HG03439 (cell line): ENCODE results near the gene HYAL4.
"Not testable (repeated sequence)": the region's sequence is repeated elsewhere in the genome, so short reads cannot be mapped to it uniquely, and the experiment has no call there.

ENCODE experiments used
- ATAC-seq: cut with Tn5 transposase; IDR thresholded peaks from one replicate; pipeline ENCODE4 v1.9.1; 2021; ENCODE audit warnings: mild to moderate bottlenecking, moderate library complexity; ENCODE audit not compliant: unreplicated experiment

The HYAL4 gene

GRCh38 chr7:123844712-123845219, at the start of gene HYAL4:
HYAL4 (plus strand) TSS chr7:123845169; CDS start chr7:123868274, 23,105 bp downstream.
- no peak for ATAC-seq

DNA sequence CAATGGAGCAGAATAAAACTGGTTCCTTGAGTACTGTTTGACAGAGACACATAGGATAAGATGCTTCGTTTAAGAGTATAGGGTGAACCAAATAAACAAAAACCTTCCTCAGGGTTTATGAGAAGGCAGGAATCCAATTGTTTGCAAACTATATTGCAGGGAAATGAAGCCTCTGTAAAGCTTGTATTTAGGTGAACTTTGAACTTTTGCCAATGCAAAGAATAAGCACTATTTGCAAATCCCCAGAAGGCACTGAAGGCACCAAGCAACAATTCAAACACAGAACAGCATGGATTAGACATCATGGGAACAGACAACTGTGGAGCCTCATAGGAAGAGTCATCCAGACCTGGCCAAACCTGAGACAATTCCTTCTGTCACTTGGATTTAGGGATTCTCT, 49.1 kb upstream of the HYAL4 start:
- no peak for ATAC-seq

DNA sequence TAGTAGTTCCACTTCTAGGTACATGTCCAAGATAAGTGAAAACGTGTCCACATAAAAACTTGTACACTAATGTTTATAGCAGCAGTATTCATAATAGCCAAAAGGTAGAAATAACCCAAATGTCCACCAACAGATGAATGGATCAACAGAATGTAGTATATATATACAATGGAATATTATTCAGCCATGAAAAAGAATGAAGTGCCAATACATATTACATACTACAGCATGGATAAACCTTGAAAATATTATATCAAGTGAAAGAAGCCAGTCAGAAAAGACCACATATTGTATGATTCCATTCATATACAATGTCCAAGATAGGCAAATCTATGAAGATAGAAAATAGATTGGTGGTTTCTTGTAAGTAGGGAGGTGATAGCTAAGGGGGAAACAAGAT, 48.4 kb upstream of the HYAL4 start:
- no peak for ATAC-seq

GRCh38 chr7:123797673-123798531, 47.1 kb upstream of the HYAL4 start:
- ATAC-seq = no peak

GRCh38 chr7:123798532-123799188, 46.3 kb upstream of the HYAL4 start:
- no peak for ATAC-seq

DNA sequence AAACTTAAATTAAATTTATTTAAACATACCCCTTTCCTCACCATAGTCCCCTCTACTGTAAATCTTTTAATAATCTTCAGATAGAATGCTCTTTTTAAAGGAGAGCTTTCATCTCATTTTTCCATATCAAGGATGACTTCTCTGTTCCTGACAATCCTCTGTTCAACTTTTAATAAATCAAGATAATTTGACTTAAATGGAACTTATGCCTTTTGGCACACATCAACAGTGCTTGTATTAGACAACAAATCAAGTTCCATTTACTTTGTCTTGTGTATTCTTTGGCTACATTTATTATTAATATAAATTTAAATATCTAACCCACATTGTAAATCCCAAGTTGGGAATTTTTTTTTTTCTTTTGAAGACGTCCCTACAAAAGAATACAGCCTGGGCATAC, 42.7 kb upstream of the HYAL4 start:
- ATAC-seq = no peak

DNA sequence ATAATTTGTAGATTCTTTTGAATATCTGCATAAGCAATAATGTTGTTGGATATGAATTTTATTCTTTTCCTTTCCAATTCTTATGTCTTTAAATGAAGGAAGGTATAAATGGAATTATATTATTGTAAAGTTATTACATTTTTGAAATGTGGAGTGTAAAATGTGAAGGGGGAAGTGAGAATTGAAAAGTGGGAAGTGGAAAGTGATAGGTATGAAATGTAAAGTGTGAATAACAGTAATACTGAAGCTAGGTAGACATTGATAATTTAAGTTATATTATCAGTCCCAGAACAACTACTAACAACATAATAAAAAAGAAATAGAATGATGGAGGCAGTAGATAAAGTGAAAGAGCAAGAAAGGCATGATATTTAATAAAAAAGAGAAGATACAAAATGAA, 39.7 kb upstream of the HYAL4 start:
- ATAC-seq = no peak

DNA sequence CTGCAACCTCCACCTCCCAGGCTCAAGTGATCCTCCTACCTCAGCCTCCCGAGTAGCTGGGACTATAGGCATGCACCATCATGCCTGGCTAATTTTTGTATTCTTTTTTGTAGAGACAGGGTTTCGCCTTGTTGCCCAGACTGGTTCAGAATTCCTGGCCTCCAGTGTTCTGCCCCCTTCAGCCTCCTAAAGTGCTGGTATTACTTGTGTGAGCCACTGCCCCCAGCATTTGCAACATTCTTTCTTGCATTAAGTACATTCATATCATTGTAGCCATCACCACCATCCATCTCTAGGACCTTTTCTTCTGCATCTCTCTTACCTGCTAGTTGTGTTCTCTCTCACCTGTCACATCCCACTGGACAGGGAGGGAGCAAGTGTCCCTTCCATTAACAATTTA, 35.5 kb upstream of the HYAL4 start:
- ATAC-seq = no peak

DNA sequence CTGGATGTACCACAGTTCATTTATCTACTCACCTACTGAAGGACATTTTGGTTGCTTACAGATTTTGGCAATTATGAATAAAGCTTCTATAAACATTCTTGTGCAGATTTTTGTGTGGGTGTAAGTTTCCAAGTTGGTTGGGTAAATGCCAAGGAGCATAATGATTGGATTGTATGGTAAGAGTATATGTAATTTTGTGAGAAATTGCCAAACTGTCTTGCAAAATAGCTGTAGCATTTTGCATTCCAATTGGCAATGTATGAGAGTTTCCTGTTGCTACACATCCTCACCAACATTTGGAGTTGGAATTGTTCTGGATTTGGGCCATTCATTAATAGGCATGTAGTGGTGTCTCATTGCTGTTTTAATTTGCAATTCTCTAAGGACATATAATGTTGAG, 33.9 kb upstream of the HYAL4 start:
- ATAC-seq = no peak

- ATAC-seq = no peak
Observed at GRCh38 chr7:123816916-123817315, 28.1 kb upstream of the HYAL4 start.

DNA sequence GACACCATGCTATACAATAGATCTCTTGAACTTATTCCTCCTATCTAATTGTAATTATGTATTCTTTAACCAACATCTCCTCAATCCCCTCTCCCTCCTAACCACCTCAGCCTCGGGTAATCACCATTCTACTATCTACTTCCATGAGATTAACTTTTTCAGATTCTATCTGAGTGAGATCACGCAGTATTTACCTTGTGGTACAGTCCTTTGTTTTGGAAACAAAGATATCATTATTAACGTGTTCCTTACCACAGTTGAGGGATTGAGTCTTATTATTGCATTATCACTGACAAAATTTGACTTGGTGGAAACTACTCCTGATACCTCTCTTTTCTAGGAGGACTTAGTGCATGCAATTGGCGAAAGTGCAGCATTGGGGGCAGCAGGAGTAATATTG, 26.0 kb upstream of the HYAL4 start:
- ATAC-seq = no peak

DNA sequence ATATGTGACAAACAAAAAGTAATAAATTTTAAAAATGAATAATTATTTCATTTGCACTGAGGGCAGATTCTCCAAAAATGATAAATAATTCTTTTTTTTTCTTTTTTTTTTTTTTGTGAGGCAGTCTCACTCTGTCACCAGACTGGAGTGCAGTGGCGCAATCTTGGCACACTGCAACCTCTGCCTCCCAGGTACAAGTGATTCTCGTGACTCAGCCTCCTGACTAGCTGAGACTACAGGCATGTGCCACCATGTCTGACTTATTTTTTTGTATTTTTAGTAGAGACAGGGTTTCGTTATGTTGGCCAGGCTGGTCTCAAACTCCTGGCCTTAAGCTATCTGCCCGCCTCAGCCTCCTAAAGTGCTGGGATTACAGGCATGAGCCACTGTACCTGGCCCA, 25.2 kb upstream of the HYAL4 start:
- ATAC-seq = not testable (repeated sequence)

DNA sequence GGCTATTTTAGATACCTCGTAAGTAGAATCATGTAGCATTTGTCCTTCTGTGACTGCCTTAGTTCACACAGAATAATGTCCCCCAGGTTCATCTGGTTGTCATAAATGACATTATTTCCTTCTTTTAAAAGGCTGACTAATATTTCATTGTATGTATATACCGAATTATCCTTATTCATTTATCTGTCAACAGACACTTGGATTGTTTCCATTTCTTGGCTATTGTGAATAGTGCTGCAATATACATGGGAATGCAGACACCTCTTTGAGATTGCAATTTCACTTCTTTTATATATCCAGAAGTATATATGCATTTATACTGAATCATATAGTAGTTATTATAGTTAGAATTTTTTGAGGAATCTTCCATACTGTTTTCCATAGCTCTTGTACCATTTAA, 24.1 kb upstream of the HYAL4 start:
- ATAC-seq = no peak

- ATAC-seq = no peak
Observed at GRCh38 chr7:123821320-123821719, 23.6 kb upstream of the HYAL4 start.

- peak; percentile 97 for ATAC-seq
Observed at GRCh38 chr7:123823898-123824753, 20.8 kb upstream of the HYAL4 start.

- ATAC-seq = peak; percentile 40
Observed at GRCh38 chr7:123824754-123825067, 20.3 kb upstream of the HYAL4 start.

- no peak for ATAC-seq
Observed at GRCh38 chr7:123828805-123829204, 16.2 kb upstream of the HYAL4 start.

DNA sequence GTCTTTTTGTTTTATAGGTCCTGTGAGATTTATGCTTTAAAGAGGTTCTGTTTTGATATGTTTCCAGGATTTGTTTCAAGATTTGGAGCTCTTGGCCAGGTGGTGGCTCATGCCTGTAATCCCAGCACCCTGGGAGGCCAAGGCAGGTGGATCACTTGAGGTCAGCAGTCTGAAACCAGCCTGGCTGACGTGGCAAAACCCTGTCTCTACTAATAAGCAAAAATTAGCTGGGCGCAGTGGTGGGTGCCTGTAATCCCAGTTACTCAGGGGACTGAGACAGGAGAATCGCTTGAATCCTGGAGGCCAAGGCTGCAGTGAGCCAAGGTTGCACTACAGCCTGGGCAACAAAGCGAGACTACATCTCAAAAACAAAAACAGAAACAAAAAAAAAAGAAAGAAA, 8.3 kb upstream of the HYAL4 start:
- no peak for ATAC-seq

DNA sequence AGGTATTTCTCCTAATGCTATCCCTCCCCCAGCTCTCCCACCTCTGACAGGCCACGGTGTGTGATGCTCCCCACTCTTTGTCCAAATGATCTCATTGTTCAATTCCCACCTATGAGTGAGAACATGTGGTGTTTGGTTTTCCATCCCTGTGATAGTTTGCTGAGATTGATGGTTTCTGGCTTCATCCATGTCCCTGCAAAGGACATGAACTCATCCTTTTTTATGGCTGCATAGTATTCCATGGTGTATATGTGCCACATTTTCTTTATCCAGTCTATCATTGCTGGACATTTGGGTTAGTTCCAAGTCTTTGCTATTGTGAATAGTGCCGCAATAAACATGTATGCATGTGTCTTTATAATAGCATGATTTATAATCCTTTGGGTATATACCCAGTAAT, 5.9 kb upstream of the HYAL4 start:
- not testable (repeated sequence) for ATAC-seq

DNA sequence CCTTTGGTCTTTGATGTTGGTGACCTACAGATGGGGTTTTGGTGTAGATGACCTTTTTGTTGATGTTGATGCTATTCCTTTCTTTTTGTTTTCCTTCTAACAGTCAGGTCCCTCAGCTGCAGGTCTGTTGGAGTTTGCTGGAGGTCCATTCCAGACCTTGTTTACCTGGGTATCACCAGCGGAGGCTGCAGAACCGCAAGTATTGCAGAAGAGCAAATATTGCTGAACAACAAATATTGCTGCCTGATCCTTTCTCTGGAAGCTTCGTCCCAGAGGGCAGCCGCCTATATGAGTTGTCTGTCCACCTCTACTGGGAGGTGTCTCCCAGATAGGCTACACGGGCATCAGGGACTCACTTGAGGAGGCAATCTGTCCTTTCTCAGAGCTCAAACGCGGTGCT, 827 bp upstream of the HYAL4 start:
- not testable (repeated sequence) for ATAC-seq

DNA sequence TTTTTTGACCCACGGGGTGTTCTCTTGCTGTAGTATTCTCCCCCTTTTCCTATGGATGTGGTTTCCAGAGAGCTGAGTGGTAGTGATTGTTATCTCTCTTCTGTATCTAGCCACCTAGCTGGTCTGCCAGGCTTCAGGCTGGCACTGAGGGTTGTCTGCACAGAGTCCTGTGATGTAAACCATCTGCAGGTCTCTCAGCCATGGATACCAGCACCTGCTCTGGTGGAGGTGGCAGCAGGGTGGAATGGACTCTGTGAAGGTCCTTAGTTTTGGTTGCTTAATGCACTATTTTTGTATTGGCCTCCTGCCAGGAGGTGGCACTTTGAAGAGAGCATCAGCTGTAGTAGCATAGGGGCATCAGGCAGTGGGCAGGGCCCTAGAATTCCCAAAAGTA, 851 bp downstream of the HYAL4 start:
- no peak for ATAC-seq
